HTR-8/SVneo (cell line): ENCODE measurements around the gene HS1BP3.
A peak's percentile ranks its signal among the peaks of the same experiment; 100 is the strongest.

ENCODE experiments used
- DNase-seq: peaks from one replicate; pipeline ENCODE4 v3.0.0; 2011; ENCODE audit warnings: low spot score, mixed read lengths; ENCODE audit not compliant: insufficient read length
- FAIRE-seq: peaks from 2 replicates; lab custom pipeline; 2011; peaks lifted over from hg19 to GRCh38; lab: Jason Lieb, UNC

HS1BP3 gene

DNA sequence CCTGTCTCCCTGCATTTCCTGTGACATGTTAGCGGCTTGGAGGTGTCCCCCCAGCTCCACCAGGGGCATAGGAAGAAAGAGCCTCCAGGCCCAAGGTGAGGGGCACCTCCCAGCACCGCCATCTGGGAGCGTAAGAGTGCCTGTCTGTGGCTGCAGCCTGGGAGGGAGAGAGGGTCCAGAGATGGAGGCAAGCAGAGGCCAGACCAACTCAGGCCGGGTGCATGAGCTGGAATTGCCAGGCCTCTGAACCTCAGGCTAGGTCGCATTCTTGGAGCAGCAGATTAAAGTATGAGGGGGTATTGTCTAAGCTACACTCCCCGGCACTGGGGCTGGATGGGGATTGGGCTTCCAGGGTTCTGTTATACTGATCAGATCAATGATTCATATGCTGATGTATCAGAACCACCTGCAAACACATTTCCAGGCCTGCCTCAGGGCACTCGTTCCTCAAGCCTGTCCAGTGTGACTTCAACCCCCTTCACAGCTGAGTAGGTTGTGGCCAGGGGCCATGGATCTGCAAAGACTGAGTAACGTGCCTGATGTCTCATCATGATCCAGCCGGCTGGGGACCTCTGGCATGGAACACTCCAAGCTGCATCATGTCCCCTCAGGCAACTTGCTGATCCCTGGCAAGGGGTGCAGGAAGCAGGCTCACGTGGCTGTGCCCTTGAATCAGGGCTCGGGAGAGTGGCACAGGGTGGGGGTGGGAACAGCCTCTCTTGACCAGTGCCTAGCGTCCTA is 73.2 kb downstream of the HS1BP3 start:
- DNase-seq, result peak; percentile 77
- peak; percentile 93 for FAIRE-seq

- FAIRE-seq, result no peak
- DNase-seq, result no peak
Measured at GRCh38 chr2:20576598-20577115, 74.2 kb downstream of the HS1BP3 start.

- DNase-seq, result no peak
- no peak for FAIRE-seq
Measured at GRCh38 chr2:20575935-20576597, 74.8 kb downstream of the HS1BP3 start.

DNA sequence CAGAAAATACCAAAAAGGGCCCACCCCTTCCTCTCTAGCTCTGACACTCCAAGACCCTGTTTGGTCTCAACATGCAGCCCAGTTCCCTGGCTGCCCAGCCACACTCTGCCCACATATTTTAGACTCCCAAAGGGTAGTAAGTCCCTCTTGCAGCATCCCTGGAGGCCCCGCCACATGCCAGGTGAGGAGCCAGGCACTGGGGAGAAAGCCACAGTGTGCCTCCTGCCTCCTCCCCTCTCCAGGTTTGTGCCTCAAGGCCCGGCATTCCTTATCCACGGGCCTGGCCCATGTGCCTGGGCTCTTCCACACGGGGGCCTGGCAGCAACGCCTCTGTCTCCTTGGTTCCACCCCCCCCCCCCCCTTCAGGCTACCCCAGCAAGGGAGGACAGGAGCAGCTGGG is 75.5 kb downstream of the HS1BP3 start:
- DNase-seq (no peak), FAIRE-seq (no peak)

DNA sequence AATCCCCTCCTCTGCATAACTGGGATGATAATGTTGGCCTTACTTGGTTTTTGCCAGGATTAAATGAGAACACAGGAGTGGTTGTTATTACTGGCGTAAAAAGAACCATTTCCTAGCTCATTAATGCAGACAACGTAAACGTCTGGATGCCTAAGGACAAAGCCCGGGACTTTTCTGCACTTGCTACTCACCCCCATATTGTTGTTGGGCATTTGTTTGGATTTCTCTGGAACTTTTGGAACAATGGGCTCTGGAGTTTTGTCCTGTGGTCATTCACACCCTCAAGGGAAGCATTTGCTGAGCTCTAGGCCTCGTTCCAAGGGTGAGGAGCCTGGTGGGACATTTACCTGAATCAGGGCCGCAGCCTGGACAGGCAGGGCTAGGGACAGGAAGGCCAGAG is 76.0 kb downstream of the HS1BP3 start:
- DNase-seq (no peak), FAIRE-seq (no peak)

DNA sequence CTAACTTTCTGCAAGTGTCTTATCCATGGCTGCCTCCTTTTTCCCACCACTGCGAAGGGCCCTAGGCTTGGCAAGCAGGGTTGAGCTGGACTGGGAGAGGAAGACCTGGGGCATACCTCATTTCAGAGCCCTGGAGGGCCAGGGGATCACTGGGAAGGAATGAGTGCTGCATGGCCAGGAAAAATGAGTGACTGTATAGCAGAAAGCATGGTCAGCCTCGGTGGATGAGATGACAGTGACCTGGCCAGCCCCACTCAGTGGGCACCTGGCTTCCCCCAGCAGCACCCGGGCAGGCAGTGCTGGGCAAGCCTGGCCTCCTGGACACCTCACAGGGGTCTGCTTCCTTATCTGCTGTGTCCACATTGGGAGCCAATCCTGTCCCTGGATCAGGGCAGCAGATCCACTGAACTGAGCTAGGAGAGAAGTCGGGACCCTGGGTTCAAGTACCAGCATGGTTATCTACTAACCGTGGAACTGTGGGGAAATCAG is 76.4 kb downstream of the HS1BP3 start:
- no peak for FAIRE-seq

GRCh38 chr2:20573620-20574422 is 77.1 kb downstream of the HS1BP3 start:
- DNase-seq, result no peak
- FAIRE-seq, result no peak

More for the DNA sequence above, 76.4 kb downstream of the HS1BP3 start:
- DNase-seq, result no peak

GRCh38 chr2:20572221-20572620 is 78.7 kb downstream of the HS1BP3 start:
- FAIRE-seq, result no peak
- DNase-seq, result no peak

DNA sequence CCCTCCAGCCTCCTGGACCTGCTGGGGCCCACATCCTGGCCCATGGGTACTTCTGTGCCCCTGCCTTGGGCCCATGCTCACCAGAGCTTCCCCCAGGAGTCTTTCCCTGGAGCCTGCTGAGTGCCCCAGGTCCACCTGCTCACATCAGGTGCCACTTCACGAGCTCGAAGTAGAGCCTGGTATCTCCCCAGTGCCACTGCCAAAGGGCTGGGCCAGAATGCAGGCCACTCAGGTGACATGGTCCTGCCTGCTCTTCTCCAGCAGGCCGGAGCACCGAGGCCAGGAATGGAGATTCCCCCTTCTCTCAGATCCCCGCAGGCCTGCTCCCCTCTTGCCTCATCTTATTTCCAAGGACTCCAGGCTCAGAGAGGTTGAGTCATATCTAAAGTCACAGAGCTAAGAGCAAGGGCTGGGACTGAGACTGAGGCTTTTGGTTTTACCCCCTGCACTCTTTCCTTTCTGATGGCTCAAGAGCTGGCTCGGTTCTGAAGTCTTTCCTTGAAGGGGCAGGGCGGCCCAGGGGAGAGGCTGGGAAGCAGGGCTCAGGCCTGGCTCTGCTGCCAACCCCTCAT is 79.2 kb downstream of the HS1BP3 start:
- FAIRE-seq, result no peak
- no peak for DNase-seq

DNA sequence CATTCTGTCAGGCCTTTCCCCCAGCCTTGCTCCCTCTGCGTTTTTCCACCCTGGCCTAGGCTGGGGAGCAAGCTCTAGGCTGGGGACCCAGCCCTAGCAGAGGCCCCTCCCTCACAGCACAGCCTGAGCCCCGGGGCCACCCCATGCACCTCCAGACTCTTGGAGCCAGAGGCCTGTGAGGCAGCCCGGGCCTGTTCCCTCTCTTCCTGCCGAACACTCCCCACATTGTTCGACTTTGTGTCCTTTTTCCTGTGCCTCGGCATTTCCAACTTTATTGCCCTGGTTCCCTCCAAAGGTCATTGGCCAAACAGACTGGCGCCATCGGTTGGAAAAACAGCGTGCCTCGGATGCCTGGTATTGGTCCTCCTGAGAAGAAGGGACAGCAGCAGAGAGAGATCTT is 79.7 kb downstream of the HS1BP3 start:
- no peak for FAIRE-seq
- DNase-seq, result no peak

DNA sequence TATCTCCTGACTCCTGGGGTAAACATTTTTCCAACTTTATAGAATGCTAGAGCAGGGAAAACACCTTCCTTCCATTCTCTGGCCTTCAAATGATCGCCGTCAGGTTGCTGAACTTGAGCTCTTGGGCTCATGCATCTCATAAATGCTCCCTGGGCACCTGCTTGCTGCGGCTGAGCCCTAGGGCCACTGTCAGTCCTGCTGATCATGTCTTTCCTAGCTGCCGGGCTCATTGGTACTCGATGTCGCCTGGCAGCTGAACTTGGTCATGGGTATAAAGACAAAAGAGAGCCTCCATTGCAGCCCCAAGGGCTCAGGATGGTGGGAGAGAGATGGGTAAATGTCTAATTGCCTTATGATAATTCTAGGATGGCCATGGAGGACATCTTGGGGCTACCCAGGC is 80.6 kb downstream of the HS1BP3 start:
- no peak for FAIRE-seq
- DNase-seq, result no peak

GRCh38 chr2:20569464-20570223 is 81.3 kb downstream of the HS1BP3 start:
- DNase-seq (no peak), FAIRE-seq (no peak)

DNA sequence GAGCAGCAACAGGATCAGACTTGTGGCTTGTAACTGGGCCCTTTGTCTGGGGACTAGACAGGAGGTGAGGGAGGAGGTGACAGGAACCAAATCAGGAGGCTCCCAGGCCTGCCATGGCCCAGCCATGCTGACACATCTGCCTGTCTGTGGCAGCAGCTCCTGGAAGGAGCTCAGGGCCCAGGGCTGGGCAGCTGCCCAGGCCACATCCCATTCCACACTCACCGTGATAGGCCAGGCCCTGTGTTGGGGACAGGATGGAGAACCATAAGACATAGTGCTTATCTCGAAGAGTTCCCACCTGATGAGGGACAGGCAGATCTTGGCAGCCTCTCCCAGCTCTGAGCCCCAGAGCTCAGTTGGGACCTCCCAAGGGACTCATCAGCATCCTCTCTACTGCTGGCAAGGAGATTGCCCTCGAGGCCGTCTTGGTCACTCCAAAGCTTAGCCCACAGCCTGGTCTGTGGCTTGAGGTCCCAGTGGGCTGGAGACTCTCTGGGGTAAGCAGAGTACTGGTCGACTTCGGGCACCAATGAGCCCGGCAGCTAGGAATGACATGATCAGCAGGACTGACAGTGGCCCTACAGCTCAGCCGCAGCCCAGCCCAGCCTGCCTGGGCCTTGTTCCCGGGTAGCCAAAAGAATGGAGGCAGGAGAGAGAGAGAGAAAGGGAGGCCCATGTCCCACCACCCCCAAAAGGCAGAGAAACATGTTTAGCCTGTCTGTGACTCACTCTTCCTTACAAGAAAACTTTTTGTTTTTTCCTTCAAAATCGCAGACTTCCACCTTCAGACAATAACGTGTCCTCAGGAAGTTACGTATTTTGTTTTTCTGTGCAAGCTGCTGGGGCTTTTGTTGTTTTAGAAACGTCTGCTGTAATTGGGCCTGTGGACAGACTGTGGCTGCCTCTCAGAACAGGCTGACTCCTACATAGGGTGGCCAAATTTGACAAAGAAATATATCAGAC is 82.1 kb downstream of the HS1BP3 start:
- no peak for FAIRE-seq
- no peak for DNase-seq

- FAIRE-seq (no peak), DNase-seq (no peak)
Measured at GRCh38 chr2:20567926-20568179, 83.0 kb downstream of the HS1BP3 start.
